HEK293 (cell line): Measurements from ENCODE around the gene MTMR4.

ENCODE experiments used
- BCL11B ChIP-seq: fragments of 450-650 bp; formaldehyde crosslinking; IDR thresholded peaks from 2 replicates; pipeline ENCODE4 v1.5.1; 2016; ENCODE audit warnings: low read depth, missing biosample characterization, missing genetic modification characterization
- CTCF ChIP-seq: fragments of 450-650 bp; formaldehyde crosslinking; IDR thresholded peaks from 2 replicates; pipeline ENCODE4 v1.5.1; 2016; ENCODE audit warnings: missing biosample characterization, missing genetic modification characterization

- no peak for TF ChIP-seq BCL11B
- no peak for TF ChIP-seq CTCF (tag by site-specific recombination)
Observed at GRCh38 chr17:58476812-58477211, 37.6 kb downstream of the MTMR4 start.
